Measurements from ENCODE around the gene RNF151. TPM values are rescaled to one million over a fixed set of nuclear protein-coding genes. Genes with fewer than 3 reads are reported as not detected.

Gene RNF151
- polyA plus RNA-seq, 2 of the 4 experiments (the other 2 are of a cell fraction) = not detected

DNA sequence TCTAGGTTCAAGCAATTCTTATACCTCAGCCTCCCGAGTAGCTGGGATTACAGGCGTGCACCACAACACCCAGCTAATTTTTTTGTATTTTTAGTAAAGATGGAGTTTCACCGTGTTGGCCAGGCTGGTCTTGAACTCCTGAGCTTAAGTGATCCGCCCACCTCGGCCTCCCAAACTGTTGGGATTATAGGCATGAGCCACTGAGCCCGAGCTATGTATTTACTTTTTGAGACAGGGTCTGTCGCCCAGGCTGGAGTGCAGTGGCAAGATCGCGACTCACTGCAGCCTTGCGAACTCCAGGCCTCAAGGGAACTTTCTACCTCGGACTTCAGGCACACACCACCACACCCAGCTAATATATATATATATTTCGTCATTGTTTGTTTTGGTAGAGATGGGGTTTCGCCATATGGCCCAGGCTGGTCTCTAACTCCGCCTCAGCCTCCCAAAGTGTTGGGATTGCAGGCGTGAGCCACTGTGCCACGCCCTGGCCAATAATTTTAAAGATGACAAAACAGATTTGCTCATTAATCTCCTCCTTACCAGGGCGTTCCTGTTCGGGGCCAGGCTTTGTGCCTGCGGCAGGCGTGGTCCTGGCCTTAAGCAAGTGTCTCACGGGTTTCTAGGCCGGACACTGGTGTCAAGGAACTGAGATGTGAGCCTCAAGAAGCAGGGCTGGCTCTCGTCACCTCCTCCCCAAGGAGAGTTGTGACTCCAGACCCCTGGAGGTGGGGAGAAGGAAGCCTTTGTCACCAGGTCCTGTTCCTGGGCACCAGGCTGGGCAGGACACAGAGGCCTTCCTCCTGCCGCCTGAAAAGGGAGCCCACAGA, 48.7 kb downstream of the RNF151 start (continued):
- peak; percentile 28; the same call in 1 of the 2 replicates for TF ChIP-seq MYC (IDR thresholded peaks at IDR 0.05; ENCODE audit: borderline replicate concordance, low read length)
- TF ChIP-seq FOXS1 (CRISPR knock-in tag; IDR thresholded peaks at IDR 0.05) = no peak
- TF ChIP-seq FOSB (CRISPR knock-in tag; IDR thresholded peaks at IDR 0.05) = no peak
- TF ChIP-seq ZC3H11A (IDR thresholded peaks at IDR 0.05) = no peak
- no peak for TF ChIP-seq SMC3 (IDR thresholded peaks at IDR 0.05)
- no peak for TF ChIP-seq BHLHE40 (IDR thresholded peaks at IDR 0.05; ENCODE audit: low read depth, low read length)
- TF ChIP-seq NPAS2 (CRISPR knock-in tag; IDR thresholded peaks at IDR 0.05; ENCODE audit: borderline replicate concordance) = no peak
- no peak for TF ChIP-seq FOSL2 (IDR thresholded peaks at IDR 0.05)
- no peak for TF ChIP-seq FOSL2 (CRISPR knock-in tag; IDR thresholded peaks at IDR 0.05)
- no peak for TF ChIP-seq KDM1A (IDR thresholded peaks at IDR 0.05; ENCODE audit: low read depth)
- no peak for TF ChIP-seq TP53 (CRISPR knock-in tag; IDR thresholded peaks at IDR 0.05)
- TF ChIP-seq CEBPB (IDR thresholded peaks at IDR 0.05) = peak; percentile 86 to 94
- peak; percentile 37; the same call in 1 of the 2 replicates for TF ChIP-seq GATA3 (IDR thresholded peaks at IDR 0.05; ENCODE audit: borderline replicate concordance)
- TF ChIP-seq EP300 (IDR thresholded peaks at IDR 0.05) = no peak
- no peak for TF ChIP-seq HOXA7 (CRISPR knock-in tag; IDR thresholded peaks at IDR 0.05)
- TF ChIP-seq KDM5A (IDR thresholded peaks at IDR 0.05) = no peak
- no peak for TF ChIP-seq PHF8 (IDR thresholded peaks at IDR 0.05; ENCODE audit: borderline replicate concordance, low read depth)
- no peak for TF ChIP-seq RNF2 (IDR thresholded peaks at IDR 0.05; ENCODE audit: borderline replicate concordance, low read depth)
- TF ChIP-seq CTCF (IDR thresholded peaks at IDR 0.05) = no peak
- TF ChIP-seq ELK1 (IDR thresholded peaks at IDR 0.05; ENCODE audit: low read depth, low read length) = no peak
- TF ChIP-seq, protein P1, sequence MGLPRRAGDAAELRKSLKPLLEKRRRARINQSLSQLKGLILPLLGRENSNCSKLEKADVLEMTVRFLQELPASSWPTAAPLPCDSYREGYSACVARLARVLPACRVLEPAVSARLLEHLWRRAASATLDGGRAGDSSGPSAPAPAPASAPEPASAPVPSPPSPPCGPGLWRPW (IDR thresholded peaks at IDR 0.05) = peak; percentile 73
- TF ChIP-seq CHD2 (IDR thresholded peaks at IDR 0.05; ENCODE audit: low read length, partially characterized antibody) = no peak
- TF ChIP-seq RFX5 (IDR thresholded peaks at IDR 0.05) = no peak
- no peak for TF ChIP-seq CBX2 (IDR thresholded peaks at IDR 0.05; ENCODE audit: borderline replicate concordance, low read depth)
- TF ChIP-seq, protein P2, sequence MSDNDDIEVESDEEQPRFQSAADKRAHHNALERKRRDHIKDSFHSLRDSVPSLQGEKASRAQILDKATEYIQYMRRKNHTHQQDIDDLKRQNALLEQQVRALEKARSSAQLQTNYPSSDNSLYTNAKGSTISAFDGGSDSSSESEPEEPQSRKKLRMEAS (IDR thresholded peaks at IDR 0.05) = no peak; the same call in none of the 2 replicates
- no peak for TF ChIP-seq CBX8 (IDR thresholded peaks at IDR 0.05)
- TF ChIP-seq NR3C1 (IDR thresholded peaks at IDR 0.05) = no peak
- no peak for TF ChIP-seq EHMT2 (IDR thresholded peaks at IDR 0.05; ENCODE audit: low read depth)

Measured in A549 (cell line).